PC-3 (cell line): ENCODE data around the gene UNK. TPM values are rescaled to one million over a fixed set of nuclear protein-coding genes. Genes with fewer than 3 reads are reported as not detected.

Experiments used
- ATAC-seq: fragments of 200-7000 bp; cut with Tn5 transposase; 2 replicates; pipeline ENCODE4 v1.9.1; 2020; ENCODE audit warnings: mild to moderate bottlenecking, moderate library complexity
- BruUV-seq: library from RNA; stranded (reverse); fragments of 400-500 nt; replicated peaks from 2 replicates; lab custom pipeline; 2021; lab: Mats Ljungman, UMichigan
- CTCF ChIA-PET: fragments of 300-600 bp; sonication (Branson Sonifier 250); formaldehyde crosslinking; loops from one replicate; lab custom pipeline; 2022; ENCODE audit warnings: antibody characterized with exemption; lab: Charles Lee
- POLR2A ChIA-PET: fragments of 300-600 bp; sonication (Branson Sonifier 250); formaldehyde crosslinking; loops from one replicate; lab custom pipeline; 2022; ENCODE audit warnings: antibody characterized with exemption; ENCODE audit not compliant: unreplicated experiment; lab: Charles Lee
- DNase-seq: peaks from one replicate; pipeline ENCODE4 v3.0.0-alpha.2; 2015
- H2AFZ ChIP-seq: fragments of 300-600 bp; sonication (generic); 2 replicates; pipeline ENCODE4 v1.6.0; 2016; ENCODE audit warnings: antibody characterized with exemption, low read length
- H3F3A ChIP-seq: fragments of 300-600 bp; sonication (generic); one replicate; pipeline ENCODE4 v1.6.0; 2017; ENCODE audit warnings: antibody characterized with exemption, low read length, control low read depth, mild to moderate bottlenecking; ENCODE audit not compliant: unreplicated experiment
- H3K27ac ChIP-seq: fragments of 300-600 bp; sonication (generic); 2 replicates; pipeline ENCODE4 v1.5.1; 2016; ENCODE audit warnings: mild to moderate bottlenecking, low read length
- H3K27me3 ChIP-seq: fragments of 300-600 bp; sonication (generic); 2 replicates; pipeline ENCODE4 v1.6.1; 2016; ENCODE audit warnings: low read length, mixed read lengths
- H3K36me3 ChIP-seq: fragments of 300-600 bp; sonication (generic); 2 replicates; pipeline ENCODE4 v1.6.1; 2016; ENCODE audit warnings: low read depth, mixed run types, low read length, mixed read lengths
- H3K4me1 ChIP-seq: fragments of 300-600 bp; sonication (generic); 2 replicates; pipeline ENCODE4 v1.5.1; 2016; ENCODE audit warnings: low read length; ENCODE audit not compliant: insufficient read depth
- H3K4me2 ChIP-seq: fragments of 300-600 bp; sonication (generic); 2 replicates; pipeline ENCODE4 v1.6.0; 2016; ENCODE audit warnings: low read length
- H3K4me3 ChIP-seq: fragments of 300-600 bp; sonication (generic); 2 replicates; pipeline ENCODE4 v1.5.1; 2016; ENCODE audit warnings: mild to moderate bottlenecking, low read length, mixed read lengths
- H3K79me2 ChIP-seq: fragments of 300-600 bp; sonication (generic); 2 replicates; pipeline ENCODE4 v1.6.1; 2017; ENCODE audit warnings: low read length, mixed read lengths
- H3K9ac ChIP-seq: fragments of 300-600 bp; sonication (generic); 2 replicates; pipeline ENCODE4 v1.6.0; 2016; ENCODE audit warnings: mild to moderate bottlenecking, low read length
- H3K9me2 ChIP-seq: fragments of 300-600 bp; sonication (generic); replicated peaks from 2 replicates; pipeline ENCODE4 v1.6.1; 2016; ENCODE audit warnings: mixed run types, low read length, mixed read lengths
- H3K9me3 ChIP-seq: fragments of 300-600 bp; sonication (generic); 2 replicates; pipeline ENCODE4 v1.6.1; 2016; ENCODE audit warnings: low read length, mixed read lengths
- H4K20me1 ChIP-seq: fragments of 300-600 bp; sonication (generic); 2 replicates; pipeline ENCODE4 v1.6.1; 2016; ENCODE audit warnings: low read length, mixed read lengths
- CTCF ChIP-seq: fragments of 300-600 bp; sonication (generic); conservative IDR thresholded peaks from 2 replicates; pipeline ENCODE4 v1.5.1; 2017; ENCODE audit warnings: antibody characterized with exemption, low read depth, mild to moderate bottlenecking, low read length
- EZH2 ChIP-seq: fragments of 300-600 bp; sonication (generic); IDR thresholded peaks from one replicate; pipeline ENCODE4 v1.6.1; 2017; ENCODE audit warnings: antibody characterized with exemption, mild to moderate bottlenecking, low read length; ENCODE audit not compliant: unreplicated experiment
- EZH2phosphoT487 ChIP-seq: fragments of 300-600 bp; sonication (generic); IDR thresholded peaks from 2 replicates; pipeline ENCODE4 v1.6.1; 2018; ENCODE audit warnings: mild to moderate bottlenecking, antibody characterized with exemption, low read length, borderline replicate concordance
- intact Hi-C: fragments of 100-400 bp; cut with micrococcal nuclease; formaldehyde crosslinking; loops from 2 replicates; pipeline ENCODE4 v1.9.0; 2023
- total RNA-seq: library from RNA; depleted of rRNA; stranded (reverse); fragments of >200 nt; gene quantifications from 2 replicates; pipeline ENCODE4 v1.2.3, GENCODE V29; 2014

UNK gene
- total RNA-seq, 1 experiment from 2014 or later, result 21.8 TPM

GRCh38 chr17:75750661-75751423 lies 33.8 kb upstream of the UNK start:
- no peaks in the 10 kb centered on the region for H3F3A ChIP-seq
- intact Hi-C loops, result loop anchor here (1.0 kb wide), 1 partner anchor 118 kb away; the partner anchor contains the start of gene SMIM5
- H3K4me2 ChIP-seq, result no peak overlapping the region
- peaks cover 55% of the 10 kb centered on the region for H3K36me3 ChIP-seq
- no peaks in the 10 kb centered on the region for H3K27me3 ChIP-seq
- no peaks in the 10 kb centered on the region for H3K4me1 ChIP-seq
- H3K4me3 ChIP-seq, result no peak overlapping the region
- no peaks in the 10 kb centered on the region for H4K20me1 ChIP-seq
- POLR2A ChIA-PET, result no interaction called here
- DNase-seq (no peak), ATAC-seq (no peak)
- H3K9me2 ChIP-seq, result no peaks in the 10 kb centered on the region
- CTCF ChIA-PET, result interaction anchor here (0.5 to 1.3 kb wide), 3 partner anchors 72 to 1515 kb away, joined by 4 to 9 read pairs (median 5); partner anchors contain the start of gene SMIM5
- BruUV-seq, result TSS peak; percentile 10
- H3K9me3 ChIP-seq, result no peaks in the 10 kb centered on the region
- no peak overlapping the region for H2AFZ ChIP-seq
- H3K9ac ChIP-seq, result no peak overlapping the region
- H3K27ac ChIP-seq, result no peak overlapping the region
- TF ChIP-seq CTCF (no peak), EZH2phosphoT487 (no peak), EZH2 (no peak)
- no peaks in the 10 kb centered on the region for H3K79me2 ChIP-seq

- BruUV-seq, result no TSS peak
- no peaks in the 10 kb centered on the region for H3K4me1 ChIP-seq
- H3K9me3 ChIP-seq, result no peaks in the 10 kb centered on the region
- ChIA-PET POLR2A (no interaction called here), CTCF (no interaction called here)
- H3K9ac ChIP-seq, result no peak overlapping the region
- H3K27me3 ChIP-seq, result no peaks in the 10 kb centered on the region
- no peak overlapping the region for H3K4me2 ChIP-seq
- H3K79me2 ChIP-seq, result no peaks in the 10 kb centered on the region
- no peaks in the 10 kb centered on the region for H3K9me2 ChIP-seq
- ATAC-seq (no peak), DNase-seq (no peak)
- H2AFZ ChIP-seq, result no peak overlapping the region
- H3K36me3 ChIP-seq, result peaks cover 62% of the 10 kb centered on the region
- intact Hi-C loops, result no loop called here
- no peaks in the 10 kb centered on the region for H4K20me1 ChIP-seq
- no peaks in the 10 kb centered on the region for H3F3A ChIP-seq
- no peak overlapping the region for H3K27ac ChIP-seq
- TF ChIP-seq CTCF, result no peak
- TF ChIP-seq EZH2phosphoT487, result no peak
- no peak for TF ChIP-seq EZH2
- H3K4me3 ChIP-seq, result no peak overlapping the region
Observed at GRCh38 chr17:75751676-75752404, 32.8 kb upstream of the UNK start.
